ENCODE results near the gene CD82.

GRCh38 chr11:44654057-44654456, 88.6 kb downstream of the CD82 start:
- TF ChIP-seq, protein P1, sequence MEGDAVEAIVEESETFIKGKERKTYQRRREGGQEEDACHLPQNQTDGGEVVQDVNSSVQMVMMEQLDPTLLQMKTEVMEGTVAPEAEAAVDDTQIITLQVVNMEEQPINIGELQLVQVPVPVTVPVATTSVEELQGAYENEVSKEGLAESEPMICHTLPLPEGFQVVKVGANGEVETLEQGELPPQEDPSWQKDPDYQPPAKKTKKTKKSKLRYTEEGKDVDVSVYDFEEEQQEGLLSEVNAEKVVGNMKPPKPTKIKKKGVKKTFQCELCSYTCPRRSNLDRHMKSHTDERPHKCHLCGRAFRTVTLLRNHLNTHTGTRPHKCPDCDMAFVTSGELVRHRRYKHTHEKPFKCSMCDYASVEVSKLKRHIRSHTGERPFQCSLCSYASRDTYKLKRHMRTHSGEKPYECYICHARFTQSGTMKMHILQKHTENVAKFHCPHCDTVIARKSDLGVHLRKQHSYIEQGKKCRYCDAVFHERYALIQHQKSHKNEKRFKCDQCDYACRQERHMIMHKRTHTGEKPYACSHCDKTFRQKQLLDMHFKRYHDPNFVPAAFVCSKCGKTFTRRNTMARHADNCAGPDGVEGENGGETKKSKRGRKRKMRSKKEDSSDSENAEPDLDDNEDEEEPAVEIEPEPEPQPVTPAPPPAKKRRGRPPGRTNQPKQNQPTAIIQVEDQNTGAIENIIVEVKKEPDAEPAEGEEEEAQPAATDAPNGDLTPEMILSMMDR (IDR thresholded peaks at IDR 0.05; ENCODE audit: low read depth, low read length), result no peak
- no peak for TF ChIP-seq EZH2phosphoT487 (IDR thresholded peaks at IDR 0.05; ENCODE audit: low read depth)

Data from OCI-LY3 (cell line).